ENCODE data around the gene AK6. TPM values are rescaled to one million over a fixed set of nuclear protein-coding genes. Genes with fewer than 3 reads are reported as not detected.

AK6 gene
- total RNA-seq, 1 experiment from 2014 or later = 40.8 TPM

DNA sequence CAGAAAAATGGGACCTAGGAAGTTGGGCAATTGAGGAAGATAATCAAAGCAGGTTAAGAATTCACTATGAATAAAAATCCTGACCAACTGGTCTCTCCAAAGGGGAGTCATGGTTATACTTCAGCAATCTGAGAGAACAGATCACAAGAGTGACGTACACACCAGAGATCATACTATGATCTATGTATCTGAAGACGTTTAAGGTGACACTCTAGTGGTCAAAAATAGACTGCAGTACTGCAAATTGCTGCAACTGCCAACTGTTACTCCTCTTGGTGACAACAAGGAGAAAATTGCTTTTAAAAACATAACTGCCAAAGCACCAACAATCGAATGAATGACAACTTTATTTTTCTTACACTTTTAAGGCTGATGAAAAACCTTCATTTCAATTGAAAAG, 4.9 kb downstream of the AK6 start:
- Histone ChIP-seq H3K23ac (ENCODE audit: insufficient read length, low read depth, low read length) (no peak overlapping the region), H3K79me2 (ENCODE audit: insufficient read depth, low read length) (peaks cover 29% of the 10 kb centered on the region; the same call in 1 of the 2 replicates), H3K14ac (ENCODE audit: insufficient read depth, low read length) (no peak overlapping the region), H3K79me1 (ENCODE audit: insufficient read depth, low read depth, low read length, poor library complexity, severe bottlenecking) (no peaks in the 10 kb centered on the region), H3K27ac (ENCODE audit: insufficient read length, low read depth, low read length) (no peak overlapping the region), H4K91ac (ENCODE audit: insufficient read length, low read depth, low read length) (no peak overlapping the region), H3K4ac (ENCODE audit: low read depth, low read length) (no peak overlapping the region), H2BK5ac (ENCODE audit: insufficient read length, low read length) (no peak overlapping the region), H3K23me2 (ENCODE audit: insufficient read length, low read depth, low read length, poor library complexity, severe bottlenecking) (peaks cover 2% of the 10 kb centered on the region), H3K4me2 (ENCODE audit: insufficient read depth, insufficient read length, low read length) (no peak overlapping the region), H2BK120ac (ENCODE audit: low read depth, low read length, poor library complexity, severe bottlenecking) (no peak overlapping the region), H4K5ac (ENCODE audit: insufficient read length, low read depth, low read length) (no peak overlapping the region), H3K18ac (ENCODE audit: insufficient read length, low read depth, low read length) (no peak overlapping the region), H3K9me3 (ENCODE audit: control insufficient read depth, low read depth, low read length) (no peaks in the 10 kb centered on the region), H2AFZ (ENCODE audit: low read length) (no peak overlapping the region), H3K27me3 (ENCODE audit: insufficient read depth, low read length) (no peaks in the 10 kb centered on the region), H3K4me1 (ENCODE audit: insufficient read depth, low read length) (no peaks in the 10 kb centered on the region), H3K56ac (ENCODE audit: insufficient read length, low read depth, low read length) (no peak overlapping the region), H3T11ph (ENCODE audit: low read length) (no peak overlapping the region), H2BK20ac (ENCODE audit: low read depth, low read length, poor library complexity, severe bottlenecking) (no peak overlapping the region), H2BK12ac (ENCODE audit: insufficient read length, low read depth, low read length) (no peak overlapping the region), H4K8ac (replicated peaks; ENCODE audit: insufficient read length, low read depth, low read length) (no peak overlapping the region), H2AK5ac (ENCODE audit: insufficient read length, low read length) (no peak overlapping the region), H4K20me1 (ENCODE audit: control insufficient read depth, insufficient read depth, insufficient read length) (peaks cover 3% of the 10 kb centered on the region), H2BK15ac (ENCODE audit: low read depth, low read length) (no peak overlapping the region), H3K9ac (ENCODE audit: extremely low read depth, insufficient read length, low read length) (no peak overlapping the region)
- H3K36me3 Mint-ChIP-seq (ENCODE audit: insufficient read depth in 1 of 3, low read depth in 3 of 3) = peaks cover 21 to 33% (median 33%) of the 10 kb centered on the region in 3 experiments; a peak in 6 of 7 replicates
- TF ChIP-seq, protein P1, sequence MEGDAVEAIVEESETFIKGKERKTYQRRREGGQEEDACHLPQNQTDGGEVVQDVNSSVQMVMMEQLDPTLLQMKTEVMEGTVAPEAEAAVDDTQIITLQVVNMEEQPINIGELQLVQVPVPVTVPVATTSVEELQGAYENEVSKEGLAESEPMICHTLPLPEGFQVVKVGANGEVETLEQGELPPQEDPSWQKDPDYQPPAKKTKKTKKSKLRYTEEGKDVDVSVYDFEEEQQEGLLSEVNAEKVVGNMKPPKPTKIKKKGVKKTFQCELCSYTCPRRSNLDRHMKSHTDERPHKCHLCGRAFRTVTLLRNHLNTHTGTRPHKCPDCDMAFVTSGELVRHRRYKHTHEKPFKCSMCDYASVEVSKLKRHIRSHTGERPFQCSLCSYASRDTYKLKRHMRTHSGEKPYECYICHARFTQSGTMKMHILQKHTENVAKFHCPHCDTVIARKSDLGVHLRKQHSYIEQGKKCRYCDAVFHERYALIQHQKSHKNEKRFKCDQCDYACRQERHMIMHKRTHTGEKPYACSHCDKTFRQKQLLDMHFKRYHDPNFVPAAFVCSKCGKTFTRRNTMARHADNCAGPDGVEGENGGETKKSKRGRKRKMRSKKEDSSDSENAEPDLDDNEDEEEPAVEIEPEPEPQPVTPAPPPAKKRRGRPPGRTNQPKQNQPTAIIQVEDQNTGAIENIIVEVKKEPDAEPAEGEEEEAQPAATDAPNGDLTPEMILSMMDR (conservative IDR thresholded peaks at IDR 0.05) = peak; percentile 54; the same call in 2 of the 3 replicates
- no CpG with 5 or more reads among the region's 3 CpGs for WGBS (ENCODE audit: extremely low coverage, insufficient read length, low lambda C conversion rate)
- DNase-seq = no peak
- H3K27ac Mint-ChIP-seq = no peak overlapping the region
- no peak overlapping the region for H3K4me3 Mint-ChIP-seq
- H3K9me3 Mint-ChIP-seq = no peaks in the 10 kb centered on the region
- H3K27me3 Mint-ChIP-seq (ENCODE audit: low read depth) = no peaks in the 10 kb centered on the region
- peaks cover 6 to 12% of the 10 kb centered on the region in 2 experiments for H3K4me1 Mint-ChIP-seq
